ENCODE results near the gene KCNQ1.

KCNQ1 gene

GRCh38 chr11:2714871-2715270, 270.1 kb downstream of the KCNQ1 start:
- DNase-seq (ENCODE audit: low read depth) = no peak
- TF ChIP-seq CTCF (IDR thresholded peaks at IDR 0.05; ENCODE audit: insufficient read depth, low read depth, low read length, missing control alignments) = no peak
- H3K4me3 ChIP-seq (ENCODE audit: low read depth, low read length) = no peak overlapping the region

- DNase-seq (ENCODE audit: low read depth) = no peak
- TF ChIP-seq CTCF (IDR thresholded peaks at IDR 0.05; ENCODE audit: insufficient read depth, low read depth, low read length, missing control alignments) = no peak
- H3K4me3 ChIP-seq (ENCODE audit: low read depth, low read length) = no peak overlapping the region
Observed at GRCh38 chr11:2715716-2716350, 271.0 kb downstream of the KCNQ1 start.

GRCh38 chr11:2716376-2717095, 271.7 kb downstream of the KCNQ1 start:
- no peak for DNase-seq (ENCODE audit: low read depth)
- TF ChIP-seq CTCF (IDR thresholded peaks at IDR 0.05; ENCODE audit: insufficient read depth, low read depth, low read length, missing control alignments) = no peak
- H3K4me3 ChIP-seq (ENCODE audit: low read depth, low read length) = no peak overlapping the region

GRCh38 chr11:2717561-2718325, 272.9 kb downstream of the KCNQ1 start:
- TF ChIP-seq CTCF (IDR thresholded peaks at IDR 0.05; ENCODE audit: insufficient read depth, low read depth, low read length, missing control alignments) = no peak
- no peak overlapping the region for H3K4me3 ChIP-seq (ENCODE audit: low read depth, low read length)
- no peak for DNase-seq (ENCODE audit: low read depth)

- H3K4me3 ChIP-seq (ENCODE audit: low read depth, low read length) = no peak overlapping the region
- no peak for TF ChIP-seq CTCF (IDR thresholded peaks at IDR 0.05; ENCODE audit: insufficient read depth, low read depth, low read length, missing control alignments)
- no peak for DNase-seq (ENCODE audit: low read depth)
Observed at GRCh38 chr11:2718817-2719438, 274.1 kb downstream of the KCNQ1 start.

GRCh38 chr11:2719831-2720590, 275.2 kb downstream of the KCNQ1 start:
- TF ChIP-seq CTCF (IDR thresholded peaks at IDR 0.05; ENCODE audit: insufficient read depth, low read depth, low read length, missing control alignments) = no peak
- DNase-seq (ENCODE audit: low read depth) = no peak
- H3K4me3 ChIP-seq (ENCODE audit: low read depth, low read length) = no peak overlapping the region
